C4-2B (cell line): Measurements from ENCODE around the gene IQSEC1.

Experiments
- CTCF ChIP-seq: fragments of 450-650 bp; conservative IDR thresholded peaks from 2 replicates; pipeline ENCODE4 v1.5.1; 2017; ENCODE audit warnings: mild to moderate bottlenecking
- ZFX ChIP-seq: fragments of 450-650 bp; IDR thresholded peaks from 2 replicates; pipeline ENCODE4 v1.6.1; 2017

GRCh38 chr3:12875857-12876836, 197.1 kb downstream of the IQSEC1 start:
- TF ChIP-seq CTCF: no peak
- no peak for TF ChIP-seq ZFX
